Endothelial cell of umbilical vein (primary cell): ENCODE measurements around the gene NALF2. TPM values are rescaled to one million over a fixed set of nuclear protein-coding genes. Genes with fewer than 3 reads are reported as not detected.

ENCODE experiments used
- BruUV-seq: library from RNA; stranded (reverse); fragments of 400-500 nt; replicated peaks from 2 replicates; lab custom pipeline; 2021; lab: Mats Ljungman, UMichigan
- CTCF ChIA-PET: fragments of 300-600, 350-600 bp; sonication (Branson Sonifier 250); formaldehyde crosslinking; loops from one replicate; lab custom pipeline; 2021; ENCODE audit warnings: antibody characterized with exemption, inconsistent platforms; lab: Charles Lee
- POLR2A ChIA-PET: fragments of 300-600, 350-600 bp; sonication (Branson Sonifier 250); formaldehyde crosslinking; loops from one replicate; lab custom pipeline; 2021; ENCODE audit warnings: antibody characterized with exemption, inconsistent platforms; lab: Charles Lee
- DNase-seq: peaks from one replicate; pipeline ENCODE4 v3.0.0-alpha.2; 2011; ENCODE audit warnings: low read depth, low spot score
- FAIRE-seq: peaks from 2 replicates; lab custom pipeline; 2011; peaks lifted over from hg19 to GRCh38; lab: Jason Lieb, UNC
- H2AFZ ChIP-seq: 2 replicates; pipeline ENCODE4 v1.6.0; 2012; ENCODE audit warnings: low read depth, low read length, control low read depth, inconsistent platforms
- H3K27ac ChIP-seq: 2 replicates; pipeline ENCODE4 v1.5.1; 2011; ENCODE audit warnings: low read depth, mild to moderate bottlenecking, control low read depth, low read length, moderate library complexity; ENCODE audit not compliant: insufficient read depth
- H3K27me3 ChIP-seq, 2 experiments: 2 replicates each; pipeline versions ENCODE4 v1.6.0 to v1.6.1; 2011; ENCODE audit warnings: low read length in 2 of 2, mixed read lengths in 1 of 2; ENCODE audit not compliant: control insufficient read depth in 2 of 2, insufficient read depth in 2 of 2
- H3K36me3 ChIP-seq, 2 experiments: 2 replicates in 1 of 2; 3 replicates in 1 of 2; pipeline ENCODE4 v1.5.1; 2011; ENCODE audit warnings: low read length in 2 of 2, mild to moderate bottlenecking in 1 of 2, moderate library complexity in 1 of 2; ENCODE audit not compliant: control insufficient read depth in 2 of 2, insufficient read depth in 2 of 2; ENCODE audit errors: extremely low read depth in 1 of 2
- H3K4me1 ChIP-seq: 3 replicates; pipeline ENCODE4 v1.5.1; 2011; ENCODE audit warnings: mild to moderate bottlenecking, low read length; ENCODE audit not compliant: control insufficient read depth, insufficient read depth; ENCODE audit errors: extremely low read depth
- H3K4me2 ChIP-seq: 2 replicates; pipeline ENCODE4 v1.6.1; 2011; ENCODE audit warnings: low read length, control low read depth, mixed read lengths; ENCODE audit not compliant: insufficient read depth
- H3K4me3 ChIP-seq, 3 experiments: fragments of 200-600 bp in 1 of 3; sonication (generic), shearing (Covaris generic) in 1 of 3; replicated peaks in 1 of 3; 2 replicates each; pipeline ENCODE4 v1.5.1; 2011 to 2016; ENCODE audit warnings: control low read depth in 3 of 3, low read length in 3 of 3, mild to moderate bottlenecking in 2 of 3, inconsistent platforms in 1 of 3, low read depth in 1 of 3, moderate library complexity in 1 of 3; ENCODE audit not compliant: insufficient read depth in 1 of 3
- H3K79me2 ChIP-seq: 2 replicates; pipeline ENCODE4 v1.6.0; 2012; ENCODE audit warnings: low read length, inconsistent platforms; ENCODE audit not compliant: control insufficient read depth, insufficient read depth
- H3K9ac ChIP-seq: replicated peaks from 2 replicates; pipeline ENCODE3; 2011; ENCODE audit warnings: low read length, control low read depth; ENCODE audit not compliant: insufficient read depth; ENCODE audit errors: extremely low read depth
- H3K9me1 ChIP-seq: replicated peaks from 3 replicates; pipeline ENCODE4 v1.6.0; 2011; ENCODE audit warnings: mild to moderate bottlenecking, low read length; ENCODE audit not compliant: control insufficient read depth, insufficient read depth; ENCODE audit errors: extremely low read depth
- H3K9me3 ChIP-seq: replicated peaks from 2 replicates; pipeline ENCODE4 v1.5.1; 2012; ENCODE audit warnings: low read length, inconsistent platforms; ENCODE audit not compliant: control insufficient read depth, insufficient read depth
- H4K20me1 ChIP-seq: replicated peaks from 2 replicates; pipeline ENCODE3; 2011; ENCODE audit warnings: mild to moderate bottlenecking, low read length; ENCODE audit not compliant: control insufficient read depth, insufficient read depth; ENCODE audit errors: extremely low read depth
- CTCF ChIP-seq, 2 donors: IDR thresholded peaks; 1 replicate in 1 of 2; 2 replicates in 1 of 2; pipeline ENCODE4 v1.5.1; 2011; ENCODE audit warnings: low read length in 2 of 2, mild to moderate bottlenecking in 2 of 2, moderate library complexity in 2 of 2, control low read depth in 1 of 2, inconsistent platforms in 1 of 2, low read depth in 1 of 2; ENCODE audit not compliant: insufficient read depth in 1 of 2; ENCODE audit errors: extremely low read depth in 1 of 2
- EZH2 ChIP-seq: IDR thresholded peaks from 2 replicates; pipeline ENCODE4 v1.6.1; 2012; ENCODE audit warnings: borderline replicate concordance, low read depth, mild to moderate bottlenecking, moderate library complexity, low read length, inconsistent platforms; ENCODE audit not compliant: severe bottlenecking
- FOS ChIP-seq: IDR thresholded peaks from 2 replicates; pipeline ENCODE4 v1.6.1; 2011; ENCODE audit warnings: mild to moderate bottlenecking, low read length, moderate library complexity, borderline replicate concordance; ENCODE audit not compliant: insufficient read depth
- GATA2 ChIP-seq: IDR thresholded peaks from 2 replicates; pipeline ENCODE4 v1.7.0; 2011; ENCODE audit warnings: low read depth, mild to moderate bottlenecking, moderate library complexity, mixed read lengths, low read length; ENCODE audit not compliant: insufficient read length, insufficient read depth
- JUN ChIP-seq: IDR thresholded peaks from 2 replicates; pipeline ENCODE4 v1.6.1; 2011; ENCODE audit warnings: borderline replicate concordance, low read depth; ENCODE audit not compliant: insufficient read length, insufficient read depth
- MYC ChIP-seq: IDR thresholded peaks from one replicate; pipeline ENCODE4 v1.6.1; 2011; ENCODE audit warnings: mild to moderate bottlenecking, low read depth, low read length
- POLR2A ChIP-seq: IDR thresholded peaks from 2 replicates; pipeline ENCODE4 v1.6.1; 2012; ENCODE audit warnings: low read depth, mild to moderate bottlenecking, control low read depth, low read length
- POLR2AphosphoS5 ChIP-seq: IDR thresholded peaks from 2 replicates; pipeline ENCODE4 v1.6.1; 2012; ENCODE audit warnings: low read depth, mild to moderate bottlenecking, control low read depth, low read length, moderate library complexity; ENCODE audit not compliant: insufficient read depth
- dilution Hi-C: fragments of 300-500 bp; cut with MboI; formaldehyde crosslinking; loops from one replicate; pipeline ENCODE4 v1.15.0; 2019; ENCODE audit warnings: low sequenced_read_pairs; ENCODE audit not compliant: extremely low pct_ligation_motif_present
- intact Hi-C: fragments of 100-400 bp; cut with micrococcal nuclease; formaldehyde crosslinking; loops from one replicate; pipeline ENCODE4 v1.10.0; 2022
- polyA plus RNA-seq, 4 experiments: library from polyadenylated mRNA; depleted of rRNA in 3 of 4; stranded (reverse) in 3 of 4; unstranded in 1 of 4; fragments of >200 nt; gene quantifications; 2 replicates each; pipeline versions ENCODE4 v1.2.1 to v1.2.3, GENCODE V29; 2011 to 2012; ENCODE audit warnings: missing spikeins in 1 of 4
- total RNA-seq: library from RNA; stranded (reverse); gene quantifications from 2 replicates; pipeline ENCODE4 v1.2.3, GENCODE V29; 2021
- TF ChIP-seq, protein P1 (sequence below): IDR thresholded peaks from 2 replicates; pipeline ENCODE4 v1.6.1; 2011; ENCODE audit not compliant: insufficient read depth, insufficient read length

Gene NALF2
- total and polyA plus RNA-seq, 2 donors (not counting 3 experiments of a cell fraction or from before 2014, with no cell fraction given), result not detected

- Histone ChIP-seq H3K4me1 (no peaks in the 10 kb centered on the region), H3K27me3 (no peaks in the 10 kb centered on the region), H3K79me2 (no peaks in the 10 kb centered on the region), H3K36me3 (no peaks in the 10 kb centered on the region), H3K9me1 (no peaks in the 10 kb centered on the region), H3K9ac (no peak overlapping the region), H2AFZ (no peak overlapping the region), H3K27ac (no peak overlapping the region), H3K9me3 (no peaks in the 10 kb centered on the region), H4K20me1 (no peaks in the 10 kb centered on the region), H3K4me2 (no peak overlapping the region), H3K4me3 (no peak overlapping the region)
- BruUV-seq, result no TSS peak
- POLR2A ChIA-PET, result no interaction called here
- dilution Hi-C loops (no loop called here), intact Hi-C loops (no loop called here)
- TF ChIP-seq, protein P1, sequence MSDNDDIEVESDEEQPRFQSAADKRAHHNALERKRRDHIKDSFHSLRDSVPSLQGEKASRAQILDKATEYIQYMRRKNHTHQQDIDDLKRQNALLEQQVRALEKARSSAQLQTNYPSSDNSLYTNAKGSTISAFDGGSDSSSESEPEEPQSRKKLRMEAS, result no peak
- no peak for TF ChIP-seq POLR2AphosphoS5
- no peak for TF ChIP-seq EZH2
- TF ChIP-seq CTCF (IDR thresholded peaks at IDR 0.05; ENCODE audit: extremely low read depth in 1 of 2, insufficient read depth in 1 of 2, low read depth in 1 of 2, low read length in 2 of 2), result no peak
- no peak for TF ChIP-seq MYC
- no peak for TF ChIP-seq GATA2
- TF ChIP-seq FOS, result no peak
- TF ChIP-seq POLR2A, result no peak
- TF ChIP-seq JUN, result no peak
- DNase-seq (no peak), FAIRE-seq (no peak)
- CTCF ChIA-PET, result interaction anchor here (6.7 kb wide), 1 partner anchor 561 kb away, joined by 70 read pairs; no protein-coding TSS in a partner anchor
Observed at GRCh38 chrX:69535661-69536060, 31.5 kb downstream of the NALF2 start.
